Tongue (tissue), 1 donor: ENCODE data around the gene CS. TPM values are rescaled to one million over a fixed set of nuclear protein-coding genes. Genes with fewer than 3 reads are reported as not detected.

Experiments
- total RNA-seq: library from RNA; depleted of rRNA; stranded (reverse); fragments of >200 nt; gene quantifications from one replicate; pipeline ENCODE4 v1.2.3, GENCODE V29; 2014

Gene CS
- total RNA-seq, 1 donor from 2014 or later = 235 TPM

Other genes with a start within 250 kb of the CS start
- 147 TPM for gene ERBB3, start 220.2 kb downstream of the CS start, total RNA-seq
- 98.1 TPM for gene PA2G4, start 195.8 kb downstream of the CS start, total RNA-seq
- 1,420 TPM for gene RPL41, start 183.7 kb downstream of the CS start, total RNA-seq
- 5.6 TPM for gene ZC3H10, start 182.1 kb downstream of the CS start, total RNA-seq
- gene ESYT1, start 172.1 kb downstream of the CS start, total RNA-seq = 152 TPM
- gene MYL6B, start 147.7 kb downstream of the CS start, total RNA-seq = 136 TPM
- gene MYL6, start 142.0 kb downstream of the CS start, total RNA-seq = 707 TPM
- gene SMARCC2, start 110.8 kb downstream of the CS start, total RNA-seq = 49.0 TPM
- gene RNF41, start 78.4 kb downstream of the CS start, total RNA-seq = 70.3 TPM
- gene NABP2, start 76.0 kb downstream of the CS start, total RNA-seq = 18.2 TPM
- gene SLC39A5, start 70.3 kb downstream of the CS start, total RNA-seq = 0.31 TPM
- 19.3 TPM for gene ANKRD52, start 41.9 kb downstream of the CS start, total RNA-seq
- gene COQ10A, start 33.4 kb downstream of the CS start, total RNA-seq = 49.6 TPM
- gene CNPY2, start 15.7 kb upstream of the CS start, total RNA-seq = 45.9 TPM
- gene PAN2, start 33.7 kb upstream of the CS start, total RNA-seq = 60.4 TPM
- not detected for gene IL23A, start 38.6 kb upstream of the CS start, total RNA-seq
- gene STAT2, start 59.8 kb upstream of the CS start, total RNA-seq = 74.5 TPM
- gene APOF, start 62.5 kb upstream of the CS start, total RNA-seq = not detected
- 10.5 TPM for gene TIMELESS, start 149.1 kb upstream of the CS start, total RNA-seq
- not detected for gene MIP, start 154.3 kb upstream of the CS start, total RNA-seq
- 2.1 TPM for gene SPRYD4, start 168.2 kb upstream of the CS start, total RNA-seq
- 0.21 TPM for gene GLS2, start 187.8 kb upstream of the CS start, total RNA-seq
- 18.1 TPM for gene RBMS2, start 221.5 kb upstream of the CS start, total RNA-seq